ENCODE results near the gene PLPP2.

DNA sequence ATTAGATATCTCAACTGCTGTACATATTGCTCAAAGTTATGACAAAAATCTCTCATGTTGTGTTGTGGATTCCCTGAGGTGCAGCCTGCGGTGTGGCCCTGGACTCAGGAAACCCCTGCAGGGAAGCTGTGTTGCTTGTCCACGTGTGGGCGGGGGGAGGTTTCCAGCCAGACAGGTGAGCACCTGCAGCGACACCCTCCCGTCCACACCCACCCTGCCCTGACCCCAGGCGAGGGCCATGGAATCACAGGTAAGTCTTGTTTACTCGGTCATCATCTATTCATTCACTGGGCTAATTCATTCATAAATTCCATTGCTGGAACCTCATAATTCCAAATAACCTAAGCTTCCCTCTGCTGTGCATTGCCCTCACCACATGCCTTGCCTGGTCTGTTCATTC, 14.1 kb downstream of the PLPP2 start:
- TF ChIP-seq POLR2A (IDR thresholded peaks at IDR 0.05): no peak
- TF ChIP-seq CTCF (IDR thresholded peaks at IDR 0.05): no peak
- TF ChIP-seq POLR2AphosphoS5 (IDR thresholded peaks at IDR 0.05): no peak
